ENCODE data around the gene DDX21. TPM values are rescaled to one million over a fixed set of nuclear protein-coding genes. Genes with fewer than 3 reads are reported as not detected.
"Not testable (repeated sequence)": the region's sequence is repeated elsewhere in the genome, so short reads cannot be mapped to it uniquely, and the experiment has no call there.

Gene DDX21
- total RNA-seq, 1 donor from 2014 or later = 39.9 TPM

DNA sequence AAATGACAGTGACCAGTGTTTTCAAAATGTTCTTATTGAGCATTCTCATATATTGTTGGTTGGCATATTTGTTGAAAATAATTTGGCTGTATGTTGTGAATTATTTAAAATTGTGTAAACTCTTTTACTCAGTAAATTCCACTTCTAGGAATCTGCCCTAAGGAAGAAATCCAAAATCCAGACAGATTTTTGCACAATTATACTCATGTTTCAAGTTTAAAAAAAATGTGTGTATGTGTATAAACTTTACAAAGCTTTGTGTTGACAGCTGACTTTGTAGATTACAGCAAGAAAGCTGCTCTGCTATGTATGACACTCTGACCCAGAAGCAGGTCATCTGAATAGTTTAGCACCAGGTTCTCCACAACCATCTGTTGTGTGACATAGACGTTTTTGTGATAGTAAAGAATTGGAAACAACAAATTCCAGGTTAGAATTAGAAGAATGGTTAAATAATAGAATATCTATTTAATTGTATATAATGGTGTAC, 54.2 kb downstream of the DDX21 start:
- DNase-seq = no peak
- Mint-ChIP-seq H3K4me1 (ENCODE audit: low read depth, unreplicated experiment) (no peaks in the 10 kb centered on the region), H3K4me3 (ENCODE audit: unreplicated experiment) (no peak overlapping the region), H3K9me3 (ENCODE audit: unreplicated experiment) (no peaks in the 10 kb centered on the region), H3K36me3 (ENCODE audit: unreplicated experiment) (no peaks in the 10 kb centered on the region), H3K27me3 (ENCODE audit: unreplicated experiment) (no peaks in the 10 kb centered on the region), H3K27ac (ENCODE audit: unreplicated experiment) (no peak overlapping the region)
- TF ChIP-seq, protein P1, sequence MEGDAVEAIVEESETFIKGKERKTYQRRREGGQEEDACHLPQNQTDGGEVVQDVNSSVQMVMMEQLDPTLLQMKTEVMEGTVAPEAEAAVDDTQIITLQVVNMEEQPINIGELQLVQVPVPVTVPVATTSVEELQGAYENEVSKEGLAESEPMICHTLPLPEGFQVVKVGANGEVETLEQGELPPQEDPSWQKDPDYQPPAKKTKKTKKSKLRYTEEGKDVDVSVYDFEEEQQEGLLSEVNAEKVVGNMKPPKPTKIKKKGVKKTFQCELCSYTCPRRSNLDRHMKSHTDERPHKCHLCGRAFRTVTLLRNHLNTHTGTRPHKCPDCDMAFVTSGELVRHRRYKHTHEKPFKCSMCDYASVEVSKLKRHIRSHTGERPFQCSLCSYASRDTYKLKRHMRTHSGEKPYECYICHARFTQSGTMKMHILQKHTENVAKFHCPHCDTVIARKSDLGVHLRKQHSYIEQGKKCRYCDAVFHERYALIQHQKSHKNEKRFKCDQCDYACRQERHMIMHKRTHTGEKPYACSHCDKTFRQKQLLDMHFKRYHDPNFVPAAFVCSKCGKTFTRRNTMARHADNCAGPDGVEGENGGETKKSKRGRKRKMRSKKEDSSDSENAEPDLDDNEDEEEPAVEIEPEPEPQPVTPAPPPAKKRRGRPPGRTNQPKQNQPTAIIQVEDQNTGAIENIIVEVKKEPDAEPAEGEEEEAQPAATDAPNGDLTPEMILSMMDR (IDR thresholded peaks at IDR 0.05; ENCODE audit: partially characterized antibody, unreplicated experiment) = no peak

- not testable (repeated sequence) for H3K27me3 Mint-ChIP-seq (ENCODE audit: unreplicated experiment); H3K4me1 Mint-ChIP-seq (ENCODE audit: low read depth, unreplicated experiment); H3K9me3 Mint-ChIP-seq (ENCODE audit: unreplicated experiment); H3K36me3 Mint-ChIP-seq (ENCODE audit: unreplicated experiment); H3K4me3 Mint-ChIP-seq (ENCODE audit: unreplicated experiment); H3K27ac Mint-ChIP-seq (ENCODE audit: unreplicated experiment); DNase-seq
These were observed 56.8 kb downstream of the DDX21 start for GRCh38 chr10:69012778-69013177.

DNA sequence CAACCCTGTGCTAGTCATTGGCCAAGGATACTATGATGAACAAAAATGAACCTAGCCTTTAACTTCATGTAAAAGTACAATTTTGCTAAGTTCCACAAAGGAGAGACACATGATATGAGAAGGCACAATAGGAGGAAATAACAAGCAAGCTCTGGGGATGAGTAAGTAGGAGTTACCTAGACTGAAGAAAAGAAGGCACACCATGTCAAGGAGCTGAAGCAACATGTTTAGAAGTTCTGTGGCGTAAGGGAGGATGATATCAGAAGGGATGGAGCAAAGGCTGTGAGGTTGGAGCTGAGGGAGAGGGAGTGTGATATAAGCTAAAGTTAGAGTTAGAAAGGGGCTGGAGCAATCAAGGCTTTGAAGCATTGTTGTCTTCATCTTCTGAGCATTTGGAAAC, 58.2 kb downstream of the DDX21 start:
- Mint-ChIP-seq H3K4me1 (ENCODE audit: low read depth, unreplicated experiment) (no peaks in the 10 kb centered on the region), H3K27me3 (ENCODE audit: unreplicated experiment) (peaks cover 4% of the 10 kb centered on the region), H3K4me3 (ENCODE audit: unreplicated experiment) (no peak overlapping the region), H3K27ac (ENCODE audit: unreplicated experiment) (no peak overlapping the region), H3K36me3 (ENCODE audit: unreplicated experiment) (no peaks in the 10 kb centered on the region), H3K9me3 (ENCODE audit: unreplicated experiment) (no peaks in the 10 kb centered on the region)
- no peak for DNase-seq
- TF ChIP-seq, protein P1 (IDR thresholded peaks at IDR 0.05; ENCODE audit: partially characterized antibody, unreplicated experiment) = no peak

DNA sequence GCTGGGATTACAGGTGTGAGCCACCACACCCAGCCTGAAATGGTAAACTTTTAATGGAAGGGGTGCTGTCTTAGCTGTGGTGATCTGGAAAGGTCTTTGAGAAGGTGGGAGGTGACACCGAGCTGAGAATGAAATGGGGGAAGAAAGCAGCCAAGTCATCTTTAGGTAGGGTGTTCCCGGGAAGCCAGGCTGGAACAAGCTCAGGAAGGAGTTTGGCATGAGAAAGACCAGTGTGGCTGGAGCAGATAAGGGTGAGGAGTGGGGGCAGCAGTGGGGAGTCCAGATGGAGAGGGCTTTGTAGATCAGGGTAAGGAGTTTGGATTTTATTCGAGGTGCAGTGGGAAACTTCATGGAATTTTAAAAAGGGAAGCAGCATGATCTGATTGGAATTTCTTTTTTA, 62.6 kb downstream of the DDX21 start:
- H3K4me3 Mint-ChIP-seq (ENCODE audit: unreplicated experiment) = no peak overlapping the region
- no peaks in the 10 kb centered on the region for H3K9me3 Mint-ChIP-seq (ENCODE audit: unreplicated experiment)
- H3K36me3 Mint-ChIP-seq (ENCODE audit: unreplicated experiment) = no peaks in the 10 kb centered on the region
- peak overlapping the region; percentile 46 for H3K27ac Mint-ChIP-seq (ENCODE audit: unreplicated experiment)
- H3K27me3 Mint-ChIP-seq (ENCODE audit: unreplicated experiment) = peaks cover 4% of the 10 kb centered on the region
- no peak for DNase-seq
- no peaks in the 10 kb centered on the region for H3K4me1 Mint-ChIP-seq (ENCODE audit: low read depth, unreplicated experiment)
- TF ChIP-seq, protein P1 (IDR thresholded peaks at IDR 0.05; ENCODE audit: partially characterized antibody, unreplicated experiment) = no peak

GRCh38 chr10:69022611-69023010, 66.6 kb downstream of the DDX21 start:
- no peak for DNase-seq
- Mint-ChIP-seq H3K9me3 (ENCODE audit: unreplicated experiment) (no peaks in the 10 kb centered on the region), H3K36me3 (ENCODE audit: unreplicated experiment) (no peaks in the 10 kb centered on the region), H3K27me3 (ENCODE audit: unreplicated experiment) (peaks cover 4% of the 10 kb centered on the region), H3K27ac (ENCODE audit: unreplicated experiment) (no peak overlapping the region), H3K4me1 (ENCODE audit: low read depth, unreplicated experiment) (no peaks in the 10 kb centered on the region), H3K4me3 (ENCODE audit: unreplicated experiment) (no peak overlapping the region)
- TF ChIP-seq, protein P1 (IDR thresholded peaks at IDR 0.05; ENCODE audit: partially characterized antibody, unreplicated experiment) = no peak
